HepG2 (cell line): ENCODE data around the gene DHX8. TPM values are rescaled to one million over a fixed set of nuclear protein-coding genes. Genes with fewer than 3 reads are reported as not detected.

Source experiments
- AHR ChIP-seq: IDR thresholded peaks from 2 replicates; pipeline ENCODE4 v1.6.1; 2018; ENCODE audit warnings: missing genetic modification reagents, missing compliant biosample characterization
- CBX2 ChIP-seq, 2 experiments: fragments of 200-600 bp in 1 of 2; sonication (generic); formaldehyde crosslinking in 1 of 2; IDR thresholded peaks; 2 replicates each; pipeline versions ENCODE4 v1.7.0 to v1.8.1; 2018 to 2022; ENCODE audit warnings: low read depth in 2 of 2, low read length in 1 of 2, mild to moderate bottlenecking in 1 of 2, missing genetic modification reagents in 1 of 2
- DMAP1 ChIP-seq: IDR thresholded peaks from 2 replicates; pipeline ENCODE4 v1.6.1; 2016
- EP300 ChIP-seq, 3 experiments: sonication (generic) in 1 of 3; formaldehyde crosslinking in 1 of 3; IDR thresholded peaks; 2 replicates each; pipeline versions ENCODE4 v1.5.1 to v1.6.1; 2011 to 2020; ENCODE audit warnings: low read depth in 2 of 3, low read length in 2 of 3, borderline replicate concordance in 1 of 3, improper control_type of control experiment in 1 of 3, mild to moderate bottlenecking in 1 of 3, missing genetic modification reagents in 1 of 3, moderate library complexity in 1 of 3
- NFIB ChIP-seq: sonication (generic); formaldehyde crosslinking; IDR thresholded peaks from 2 replicates; pipeline ENCODE4 v1.9.0; 2021; ENCODE audit warnings: missing genetic modification reagents, mild to moderate bottlenecking, borderline replicate concordance
- ONECUT2 ChIP-seq: sonication (generic); formaldehyde crosslinking; IDR thresholded peaks from 2 replicates; pipeline ENCODE4 v1.4.0; 2020; ENCODE audit warnings: missing genetic modification reagents
- PRDM15 ChIP-seq: sonication (generic); formaldehyde crosslinking; IDR thresholded peaks from 2 replicates; pipeline ENCODE4 v1.4.0; 2020; ENCODE audit warnings: missing genetic modification reagents
- RBFOX2 ChIP-seq: fragments of 200-400 bp; formaldehyde crosslinking; IDR thresholded peaks from 2 replicates; pipeline ENCODE4 v1.6.1; 2017; ENCODE audit warnings: low read depth, mild to moderate bottlenecking, low read length
- RELA ChIP-seq: sonication (generic); formaldehyde crosslinking; IDR thresholded peaks from 2 replicates; pipeline ENCODE4 v1.4.0; 2020; ENCODE audit warnings: missing genetic modification reagents
- SETDB1 ChIP-seq: sonication (generic); formaldehyde crosslinking; IDR thresholded peaks from 2 replicates; pipeline ENCODE4 v1.5.1; 2020; ENCODE audit warnings: missing genetic modification reagents, mild to moderate bottlenecking, borderline replicate concordance
- SNAI1 ChIP-seq: sonication (generic); formaldehyde crosslinking; IDR thresholded peaks from 2 replicates; pipeline ENCODE4 v1.5.0; 2020; ENCODE audit warnings: mild to moderate bottlenecking, missing genetic modification reagents, borderline replicate concordance
- SP2 ChIP-seq: sonication (generic); formaldehyde crosslinking; IDR thresholded peaks from 2 replicates; pipeline ENCODE4 v1.5.1; 2020; ENCODE audit warnings: mild to moderate bottlenecking, missing genetic modification reagents
- TAF15 ChIP-seq: fragments of 200-400 bp; formaldehyde crosslinking; IDR thresholded peaks from one replicate; pipeline ENCODE4 v1.6.1; 2018; ENCODE audit warnings: mild to moderate bottlenecking, low read depth, low read length; ENCODE audit not compliant: poor library complexity, severe bottlenecking
- TBX2 ChIP-seq: sonication (generic); formaldehyde crosslinking; IDR thresholded peaks from 2 replicates; pipeline ENCODE4 v1.5.0; 2020; ENCODE audit warnings: missing genetic modification reagents, mild to moderate bottlenecking, borderline replicate concordance
- ZBTB21 ChIP-seq: sonication (generic); formaldehyde crosslinking; IDR thresholded peaks from 2 replicates; pipeline ENCODE4 v1.4.0; 2020; ENCODE audit warnings: missing genetic modification reagents
- ZMAT3 ChIP-seq: sonication (generic); formaldehyde crosslinking; conservative IDR thresholded peaks from 2 replicates; pipeline ENCODE4 v1.7.0; 2021; ENCODE audit warnings: missing genetic modification reagents
- ZNF143 ChIP-seq: sonication (generic); formaldehyde crosslinking; IDR thresholded peaks from 2 replicates; pipeline ENCODE4 v1.4.0; 2020; ENCODE audit warnings: missing genetic modification reagents
- ZNF207 ChIP-seq: fragments of 450-650 bp; IDR thresholded peaks from 2 replicates; pipeline ENCODE4 v1.6.1; 2016; ENCODE audit warnings: antibody characterized with exemption, borderline replicate concordance
- ZNF558 ChIP-seq: sonication (generic); formaldehyde crosslinking; IDR thresholded peaks from 2 replicates; pipeline ENCODE4 v1.9.0; 2022; ENCODE audit warnings: mild to moderate bottlenecking, missing genetic modification reagents, borderline replicate concordance
- ZSCAN9 ChIP-seq: IDR thresholded peaks from 2 replicates; pipeline ENCODE4 v1.6.1; 2016; ENCODE audit warnings: borderline replicate concordance
- polyA plus RNA-seq, 8 experiments: library from polyadenylated mRNA; depleted of rRNA in 3 of 8; stranded (reverse) in 7 of 8; unstranded in 1 of 8; fragments of >200 nt; fragmentation: Illumina TruSeq in 4 of 8; extraction: Trizol in 4 of 8; gene quantifications; 2 replicates each; pipeline versions ENCODE4 v1.2.1 to v1.2.3, GENCODE V29; 2011 to 2016; ENCODE audit warnings: low read depth in 4 of 8, missing spikeins in 1 of 8, mixed read lengths in 1 of 8; ENCODE audit not compliant: insufficient read depth in 1 of 8
- total RNA-seq, 5 experiments: library from RNA; depleted of rRNA; stranded (reverse); fragments of >200 nt; fragmentation: Illumina TruSeq; extraction: Trizol; gene quantifications; 2 replicates each; pipeline ENCODE4 v1.2.3, GENCODE V29; 2016; ENCODE audit warnings: low read depth in 1 of 5
- TF ChIP-seq, protein P1 (sequence below): sonication (generic); formaldehyde crosslinking; IDR thresholded peaks from 2 replicates; pipeline ENCODE4 v1.8.1; 2023; ENCODE audit warnings: mild to moderate bottlenecking, missing genetic modification reagents
- TF ChIP-seq, protein P2 (sequence below): sonication (generic); formaldehyde crosslinking; IDR thresholded peaks from 2 replicates; pipeline ENCODE4 v1.5.1; 2020; ENCODE audit warnings: mild to moderate bottlenecking, moderate library complexity, missing genetic modification reagents

The DHX8 gene
- total and polyA plus RNA-seq, 2 of the 13 experiments (the other 11 are each of a cell fraction or from before 2014, with no cell fraction given), result 24.8 to 48.9 TPM

DNA sequence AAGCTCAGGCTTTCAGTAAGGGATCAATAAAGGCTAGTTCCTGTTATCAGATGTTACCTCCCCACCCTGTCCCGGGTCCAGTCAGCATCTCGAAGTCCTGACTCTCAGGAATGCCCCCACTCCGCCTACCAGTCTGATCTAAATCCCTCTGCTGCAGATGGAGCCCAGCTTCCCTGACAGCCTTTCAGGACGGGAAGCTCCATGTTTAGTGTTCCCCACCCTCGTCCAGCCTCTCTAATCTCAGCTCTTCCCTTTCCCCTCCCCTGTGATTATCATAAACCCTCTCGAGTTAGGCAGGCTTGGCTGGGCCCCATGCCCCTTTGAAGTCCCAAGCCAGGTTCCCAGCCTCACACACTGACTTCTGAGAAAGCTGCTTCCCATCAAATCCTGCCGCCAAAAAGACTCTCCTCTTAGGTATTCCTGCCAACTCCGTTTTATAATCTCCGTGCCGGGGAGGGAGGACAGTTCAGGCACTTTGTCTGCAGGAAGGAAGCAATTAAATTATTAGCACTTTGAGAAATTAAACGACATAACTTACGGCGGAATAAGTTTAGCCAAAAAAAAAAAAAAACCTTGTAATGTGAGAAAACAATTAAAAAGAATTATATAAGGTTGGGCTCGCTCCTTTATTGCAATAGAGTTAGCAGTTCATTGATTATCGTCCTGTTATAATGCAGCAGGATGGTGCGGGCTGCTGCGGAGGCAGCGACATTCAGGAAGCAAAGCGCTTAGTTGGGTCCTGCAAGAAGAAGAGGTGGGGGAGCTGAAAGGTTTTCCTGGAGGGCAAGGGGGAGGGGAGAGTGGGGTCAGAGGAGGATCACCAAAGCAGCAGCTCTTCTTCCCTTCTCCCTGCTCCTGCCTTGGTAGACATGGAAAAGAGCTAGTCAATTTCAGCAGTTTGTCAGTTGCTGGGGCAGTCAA, 79.2 kb downstream of the DHX8 start (continued):
- TF ChIP-seq PRDM15 (no peak), TAF15 (no peak), SETDB1 (CRISPR knock-in tag) (no peak), ZNF558 (no peak), ZBTB21 (CRISPR knock-in tag) (no peak), ZNF143 (CRISPR knock-in tag) (0 out of 2 replicates have a peak, but pooled peaks have one; percentile 21), ZSCAN9 (CRISPR knock-in tag) (no peak), DMAP1 (peak; percentile 26; the same call in 1 of the 2 replicates), ONECUT2 (CRISPR knock-in tag) (peak; percentile 89), TBX2 (CRISPR knock-in tag) (peak; percentile 58; the same call in 1 of the 2 replicates), AHR (no peak), EP300 (IDR thresholded peaks at IDR 0.05; ENCODE audit: low read depth in 2 of 2, low read length in 2 of 2) (peak in 1 of 2 experiments; percentile 61; a peak in 1 of 4 replicates), EP300 (CRISPR knock-in tag; IDR thresholded peaks at IDR 0.05; ENCODE audit: borderline replicate concordance) (no peak), ZMAT3 (CRISPR knock-in tag) (no peak), SNAI1 (CRISPR knock-in tag) (no peak), RBFOX2 (no peak), ZNF207 (no peak), RELA (CRISPR knock-in tag) (no peak), SP2 (CRISPR knock-in tag) (no peak), CBX2 (IDR thresholded peaks at IDR 0.05; ENCODE audit: low read depth, low read length) (no peak), CBX2 (CRISPR knock-in tag; IDR thresholded peaks at IDR 0.05; ENCODE audit: low read depth) (no peak), NFIB (0 out of 2 replicates have a peak, but pooled peaks have one; percentile 21)
- TF ChIP-seq, protein P1, sequence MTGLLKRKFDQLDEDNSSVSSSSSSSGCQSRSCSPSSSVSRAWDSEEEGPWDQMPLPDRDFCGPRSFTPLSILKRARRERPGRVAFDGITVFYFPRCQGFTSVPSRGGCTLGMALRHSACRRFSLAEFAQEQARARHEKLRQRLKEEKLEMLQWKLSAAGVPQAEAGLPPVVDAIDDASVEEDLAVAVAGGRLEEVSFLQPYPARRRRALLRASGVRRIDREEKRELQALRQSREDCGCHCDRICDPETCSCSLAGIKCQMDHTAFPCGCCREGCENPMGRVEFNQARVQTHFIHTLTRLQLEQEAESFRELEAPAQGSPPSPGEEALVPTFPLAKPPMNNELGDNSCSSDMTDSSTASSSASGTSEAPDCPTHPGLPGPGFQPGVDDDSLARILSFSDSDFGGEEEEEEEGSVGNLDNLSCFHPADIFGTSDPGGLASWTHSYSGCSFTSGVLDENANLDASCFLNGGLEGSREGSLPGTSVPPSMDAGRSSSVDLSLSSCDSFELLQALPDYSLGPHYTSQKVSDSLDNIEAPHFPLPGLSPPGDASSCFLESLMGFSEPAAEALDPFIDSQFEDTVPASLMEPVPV (CRISPR knock-in tag), result no peak
- TF ChIP-seq, protein P2, sequence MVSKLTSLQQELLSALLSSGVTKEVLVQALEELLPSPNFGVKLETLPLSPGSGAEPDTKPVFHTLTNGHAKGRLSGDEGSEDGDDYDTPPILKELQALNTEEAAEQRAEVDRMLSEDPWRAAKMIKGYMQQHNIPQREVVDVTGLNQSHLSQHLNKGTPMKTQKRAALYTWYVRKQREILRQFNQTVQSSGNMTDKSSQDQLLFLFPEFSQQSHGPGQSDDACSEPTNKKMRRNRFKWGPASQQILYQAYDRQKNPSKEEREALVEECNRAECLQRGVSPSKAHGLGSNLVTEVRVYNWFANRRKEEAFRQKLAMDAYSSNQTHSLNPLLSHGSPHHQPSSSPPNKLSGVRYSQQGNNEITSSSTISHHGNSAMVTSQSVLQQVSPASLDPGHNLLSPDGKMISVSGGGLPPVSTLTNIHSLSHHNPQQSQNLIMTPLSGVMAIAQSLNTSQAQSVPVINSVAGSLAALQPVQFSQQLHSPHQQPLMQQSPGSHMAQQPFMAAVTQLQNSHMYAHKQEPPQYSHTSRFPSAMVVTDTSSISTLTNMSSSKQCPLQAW (CRISPR knock-in tag), result no peak
